ENCODE measurements around the gene ATP6V1E1.

DNA sequence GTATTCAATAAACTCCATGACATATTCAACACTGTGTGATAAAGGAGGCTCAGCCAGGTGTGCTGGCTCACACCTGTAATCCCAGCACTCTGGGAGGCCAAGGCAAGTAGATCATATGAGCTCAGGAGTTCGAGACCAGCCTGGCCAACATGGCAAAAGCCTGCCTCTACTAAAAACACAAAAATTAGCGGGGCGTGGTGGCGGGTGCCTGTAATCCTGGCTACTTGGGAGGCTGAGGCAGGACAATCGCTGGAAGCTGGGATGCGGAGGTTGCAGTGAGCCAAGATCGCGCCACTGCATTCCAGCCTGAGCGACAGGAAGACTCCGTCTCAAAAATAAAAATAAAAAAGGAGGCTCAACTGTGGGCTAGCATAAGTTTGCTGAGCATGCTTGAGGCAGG, 69.4 kb downstream of the ATP6V1E1 start:
- TF ChIP-seq, protein P1, sequence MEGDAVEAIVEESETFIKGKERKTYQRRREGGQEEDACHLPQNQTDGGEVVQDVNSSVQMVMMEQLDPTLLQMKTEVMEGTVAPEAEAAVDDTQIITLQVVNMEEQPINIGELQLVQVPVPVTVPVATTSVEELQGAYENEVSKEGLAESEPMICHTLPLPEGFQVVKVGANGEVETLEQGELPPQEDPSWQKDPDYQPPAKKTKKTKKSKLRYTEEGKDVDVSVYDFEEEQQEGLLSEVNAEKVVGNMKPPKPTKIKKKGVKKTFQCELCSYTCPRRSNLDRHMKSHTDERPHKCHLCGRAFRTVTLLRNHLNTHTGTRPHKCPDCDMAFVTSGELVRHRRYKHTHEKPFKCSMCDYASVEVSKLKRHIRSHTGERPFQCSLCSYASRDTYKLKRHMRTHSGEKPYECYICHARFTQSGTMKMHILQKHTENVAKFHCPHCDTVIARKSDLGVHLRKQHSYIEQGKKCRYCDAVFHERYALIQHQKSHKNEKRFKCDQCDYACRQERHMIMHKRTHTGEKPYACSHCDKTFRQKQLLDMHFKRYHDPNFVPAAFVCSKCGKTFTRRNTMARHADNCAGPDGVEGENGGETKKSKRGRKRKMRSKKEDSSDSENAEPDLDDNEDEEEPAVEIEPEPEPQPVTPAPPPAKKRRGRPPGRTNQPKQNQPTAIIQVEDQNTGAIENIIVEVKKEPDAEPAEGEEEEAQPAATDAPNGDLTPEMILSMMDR (IDR thresholded peaks at IDR 0.05) = no peak
- no peak for TF ChIP-seq POLR2A (IDR thresholded peaks at IDR 0.05)

Data from breast epithelium (tissue), 3 donors.